Common myeloid progenitor, CD34-positive (primary cell): ENCODE results near the gene DIPK1B.
A peak's percentile ranks its signal among the peaks of the same experiment; 100 is the strongest.

Source experiments
- CTCF ChIA-PET: fragments of 350-600 bp; sonication (Branson Sonifier 250); formaldehyde crosslinking; loops from one replicate; lab custom pipeline; 2021; ENCODE audit warnings: antibody characterized with exemption; lab: Charles Lee
- POLR2A ChIA-PET: fragments of 350-600 bp; sonication (Branson Sonifier 250); formaldehyde crosslinking; loops from one replicate; lab custom pipeline; 2021; ENCODE audit warnings: antibody characterized with exemption; lab: Charles Lee
- DNase-seq, 3 donors: peaks; one replicate each; pipeline versions ENCODE4 v3.0.0 to v3.0.0-alpha.2; 2013
- H3K27ac ChIP-seq, 2 experiments: 1 replicate in 1 of 2; 2 replicates in 1 of 2; pipeline ENCODE4 v1.7.0; 2013; ENCODE audit warnings: inconsistent platforms in 2 of 2, low read length in 2 of 2, mild to moderate bottlenecking in 2 of 2, low read depth in 1 of 2, moderate library complexity in 1 of 2; ENCODE audit not compliant: severe bottlenecking in 2 of 2, insufficient read depth in 1 of 2, poor library complexity in 1 of 2
- H3K27me3 ChIP-seq, 5 experiments: replicated peaks in 2 of 5; 1 replicate in 3 of 5; 2 replicates in 2 of 5; pipeline versions ENCODE4 v1.6.1 to v1.7.0; 2013; ENCODE audit warnings: low read length in 4 of 5, mild to moderate bottlenecking in 2 of 5, moderate library complexity in 2 of 5, inconsistent platforms in 1 of 5; ENCODE audit not compliant: insufficient read depth in 5 of 5, control insufficient read depth in 4 of 5
- H3K36me3 ChIP-seq, 4 experiments: 1 replicate in 2 of 4; 2 replicates in 2 of 4; pipeline versions ENCODE4 v1.6.1 to v1.7.0; 2013; ENCODE audit warnings: low read length in 3 of 4, control low read depth in 1 of 4, mild to moderate bottlenecking in 1 of 4; ENCODE audit not compliant: control insufficient read depth in 4 of 4, insufficient read depth in 4 of 4
- H3K4me1 ChIP-seq, 4 experiments: 1 replicate in 3 of 4; 2 replicates in 1 of 4; pipeline versions ENCODE4 v1.6.1 to v1.7.1; 2013; ENCODE audit warnings: low read length in 3 of 4, mild to moderate bottlenecking in 3 of 4, control low read depth in 1 of 4, inconsistent platforms in 1 of 4, moderate library complexity in 1 of 4; ENCODE audit not compliant: control insufficient read depth in 4 of 4, insufficient read depth in 4 of 4; ENCODE audit errors: control extremely low read depth in 1 of 4
- H3K4me3 ChIP-seq, 7 experiments: 1 replicate in 4 of 7; 2 replicates in 3 of 7; pipeline versions ENCODE4 v1.5.1 to v1.7.0; 2013; ENCODE audit warnings: mild to moderate bottlenecking in 7 of 7, low read length in 6 of 7, moderate library complexity in 6 of 7, inconsistent platforms in 2 of 7, low read depth in 2 of 7, control low read depth in 1 of 7; ENCODE audit not compliant: insufficient read depth in 4 of 7, control insufficient read depth in 1 of 7; ENCODE audit errors: extremely low read depth in 1 of 7
- H3K9me3 ChIP-seq, 5 experiments: 1 replicate in 4 of 5; 2 replicates in 1 of 5; pipeline versions ENCODE4 v1.6.1 to v1.7.1; 2013; ENCODE audit warnings: low read length in 4 of 5, mild to moderate bottlenecking in 2 of 5, inconsistent platforms in 1 of 5, low read depth in 1 of 5, moderate library complexity in 1 of 5; ENCODE audit not compliant: control insufficient read depth in 4 of 5, insufficient read depth in 2 of 5; ENCODE audit errors: control extremely low read depth in 1 of 5
- WGBS: methylation state at CpG from one replicate; pipeline ENCODE4 v1.1.5; 2013; ENCODE audit not compliant: insufficient coverage; 5-methylcytosine and 5-hydroxymethylcytosine counted together

The DIPK1B gene

DNA sequence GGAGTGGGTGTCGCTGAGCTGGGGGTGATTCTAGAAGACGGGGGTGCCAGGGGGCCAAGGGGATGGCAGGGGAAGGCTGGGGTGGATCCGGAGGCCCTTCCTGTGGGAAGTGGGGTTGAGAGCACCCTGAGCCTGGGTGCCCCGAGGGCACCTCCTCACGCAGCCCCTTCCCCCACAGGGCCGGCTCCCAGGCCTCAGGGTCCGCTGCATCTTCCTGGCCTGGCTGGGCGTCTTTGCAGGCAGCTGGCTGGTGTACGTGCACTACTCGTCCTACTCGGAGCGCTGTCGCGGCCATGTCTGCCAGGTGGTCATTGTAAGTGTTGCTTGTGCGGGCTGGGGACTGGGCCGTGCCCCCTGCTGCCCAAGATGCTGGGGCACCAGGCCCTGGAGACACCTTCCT lies 5.0 kb downstream of the DIPK1B start:
- POLR2A ChIA-PET, result interaction anchor here (7.3 kb wide), 1 partner anchor 10 kb away, joined by 128 read pairs; no protein-coding TSS in a partner anchor
- Histone ChIP-seq H3K9me3 (no peaks in the 10 kb centered on the region), H3K27ac (peak overlapping the region in 1 of 2 experiments; percentile 14), H3K36me3 (peaks cover 5 to 48% (median 34%) of the 10 kb centered on the region in 4 experiments), H3K4me1 (peaks cover 0 to 82% (median 75%) of the 10 kb centered on the region in 4 experiments), H3K4me3 (no peak overlapping the region), H3K27me3 (no peaks in the 10 kb centered on the region)
- WGBS, result 73% methylated on average over 8 of the region's 16 CpGs
- no peak for DNase-seq
- CTCF ChIA-PET, result interaction anchor here (1.0 to 8.7 kb wide), 3 partner anchors 10 to 78 kb away, joined by 4 to 92 read pairs (median 14); no protein-coding TSS in a partner anchor

DNA sequence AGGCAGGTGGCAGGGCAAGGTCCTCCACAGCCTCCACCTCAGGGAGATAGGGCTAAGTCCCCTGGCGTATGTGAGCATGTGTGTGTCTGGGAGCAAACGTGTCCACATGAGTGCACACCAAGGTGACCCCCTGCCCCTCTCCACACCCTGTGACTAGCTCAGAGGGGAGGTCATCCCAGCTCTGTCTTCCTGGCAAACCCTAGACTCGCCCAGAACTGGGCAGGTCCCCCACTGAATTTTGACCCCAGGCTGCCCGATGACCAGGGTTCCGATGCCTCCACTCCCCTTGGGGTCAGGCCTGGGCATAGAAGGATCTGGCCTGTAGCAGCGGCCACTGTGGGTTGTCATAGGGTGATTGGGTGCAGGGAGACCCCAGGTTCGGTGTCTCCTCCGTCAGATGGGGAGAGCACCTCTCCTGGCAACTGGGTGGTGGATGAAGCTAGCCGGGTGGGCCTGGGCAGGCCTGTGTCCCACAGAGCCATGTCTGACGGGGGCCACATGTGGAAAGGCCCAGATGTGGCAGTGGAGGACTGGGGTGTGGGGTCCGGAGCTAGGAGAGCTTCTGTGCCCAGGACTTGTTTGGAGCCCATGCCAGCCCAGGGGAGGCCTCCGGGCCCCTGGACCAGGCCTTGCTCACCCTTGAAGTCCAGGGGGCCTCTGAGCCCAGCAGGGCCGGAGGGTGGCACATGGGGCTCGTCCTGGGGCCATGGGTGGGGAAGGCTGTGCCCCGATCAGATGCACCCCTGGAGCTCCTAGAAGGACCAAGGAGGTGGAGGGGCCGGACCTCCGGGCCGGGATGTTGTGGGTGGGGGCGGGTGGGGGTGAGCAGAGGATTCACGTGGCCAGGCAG lies 6.2 kb downstream of the DIPK1B start:
- peak overlapping the region; percentile 15 to 63 for H3K27ac ChIP-seq
- peaks cover 6 to 60% (median 42%) of the 10 kb centered on the region in 4 experiments for H3K36me3 ChIP-seq
- no peaks in the 10 kb centered on the region for H3K9me3 ChIP-seq
- POLR2A ChIA-PET, result interaction anchor here (0.6 to 7.3 kb wide), 5 partner anchors 9 to 54 kb away, joined by 3 to 128 read pairs (median 5); partner anchors contain the start of gene AGPAT2
- H3K4me1 ChIP-seq, result peaks cover 0 to 75% (median 67%) of the 10 kb centered on the region in 4 experiments
- no peak for DNase-seq
- no peaks in the 10 kb centered on the region for H3K27me3 ChIP-seq
- CTCF ChIA-PET, result interaction anchor here (0.8 to 8.7 kb wide), 7 partner anchors 9 to 47 kb away, joined by 3 to 92 read pairs (median 6); partner anchors contain the start of gene AGPAT2
- 67% methylated on average over 15 of the region's 20 CpGs for WGBS
- H3K4me3 ChIP-seq, result peak overlapping the region in 1 of 7 experiments; percentile 32

DNA sequence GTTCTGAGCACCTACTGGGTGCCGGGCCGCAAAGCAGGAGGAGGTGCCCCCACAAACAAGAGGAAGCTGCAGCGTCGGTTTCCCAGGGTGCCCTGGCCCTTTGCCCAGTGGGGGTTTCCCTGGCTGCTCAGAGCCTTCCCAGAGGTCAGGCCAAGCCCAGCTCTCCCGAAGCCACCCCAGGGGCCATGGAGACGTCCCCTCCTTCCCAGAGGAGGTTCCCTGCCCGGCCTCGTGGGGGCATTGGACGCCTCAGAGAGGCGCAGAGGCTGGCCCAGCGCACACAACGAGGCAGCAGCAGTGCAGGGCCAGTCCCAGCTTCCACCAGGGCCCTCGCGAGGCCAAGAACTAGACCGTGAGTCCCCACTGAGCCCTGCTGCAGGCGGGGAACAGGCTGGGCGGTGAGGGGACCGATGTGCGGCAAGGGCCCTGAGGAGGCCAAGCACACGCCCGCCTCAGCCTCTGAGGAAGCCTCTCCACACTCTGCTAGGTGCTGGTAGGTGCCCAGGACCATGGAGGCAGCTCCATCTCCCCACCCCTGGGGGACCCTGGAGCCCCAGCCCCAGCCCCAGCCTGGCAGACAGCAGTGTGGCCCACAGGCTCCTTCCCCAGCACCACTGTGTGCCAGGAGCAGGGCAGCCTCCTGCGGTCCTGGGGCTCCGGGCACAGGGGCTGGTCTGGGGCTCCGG lies 7.0 kb downstream of the DIPK1B start:
- Histone ChIP-seq H3K27me3 (no peaks in the 10 kb centered on the region), H3K9me3 (no peaks in the 10 kb centered on the region), H3K4me3 (no peak overlapping the region), H3K27ac (peak overlapping the region in 1 of 2 experiments; percentile 63), H3K4me1 (peaks cover 0 to 67% (median 60%) of the 10 kb centered on the region in 4 experiments), H3K36me3 (peaks cover 8 to 67% (median 50%) of the 10 kb centered on the region in 4 experiments)
- peak in 2 of 3 donors; percentile 65 to 67 for DNase-seq
- ChIA-PET CTCF (interaction anchor here (0.9 to 8.7 kb wide), 7 partner anchors 8 to 62 kb away, joined by 3 to 92 read pairs (median 6); partner anchors contain the start of gene AGPAT2), POLR2A (interaction anchor here (0.6 to 7.3 kb wide), 5 partner anchors 8 to 55 kb away, joined by 3 to 128 read pairs (median 5); partner anchors contain the start of gene AGPAT2)
- 47% methylated on average over 21 of the region's 24 CpGs for WGBS

DNA sequence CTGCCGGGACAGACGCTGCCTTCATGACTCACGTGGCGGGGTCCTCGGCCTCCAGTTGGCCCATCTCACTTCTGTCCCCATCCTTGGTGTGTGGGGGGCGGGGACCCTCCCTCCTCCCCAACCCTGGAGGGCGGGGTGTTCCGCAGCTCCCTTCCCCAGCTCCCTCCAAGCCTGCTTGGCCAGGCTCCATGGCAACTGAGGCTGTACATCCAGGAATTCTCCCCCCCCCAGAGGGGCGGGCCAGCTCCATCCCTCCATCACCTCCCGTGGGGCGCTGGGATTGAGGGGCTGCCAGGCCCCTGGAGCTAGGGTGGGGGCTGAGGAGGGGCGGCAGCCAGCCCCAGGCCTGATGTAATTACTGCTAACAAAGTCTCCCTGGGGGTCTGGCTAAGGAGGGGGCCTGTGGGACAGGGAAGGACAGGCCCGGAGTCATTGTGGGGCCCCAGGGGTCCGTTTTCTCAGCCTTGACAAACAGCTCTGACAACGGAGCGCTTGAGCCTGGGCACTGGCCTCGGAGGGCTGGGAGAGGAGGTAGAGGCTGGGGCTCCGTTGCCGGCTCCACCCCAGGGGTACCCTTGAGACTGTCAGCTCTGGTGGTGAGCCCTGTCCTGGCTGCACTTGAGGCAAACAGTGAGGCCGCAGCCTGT lies 8.0 kb downstream of the DIPK1B start:
- Histone ChIP-seq H3K27ac (no peak overlapping the region), H3K4me1 (peaks cover 0 to 62% (median 53%) of the 10 kb centered on the region in 4 experiments), H3K4me3 (no peak overlapping the region), H3K27me3 (no peaks in the 10 kb centered on the region), H3K36me3 (peaks cover 8 to 78% (median 54%) of the 10 kb centered on the region in 4 experiments), H3K9me3 (no peaks in the 10 kb centered on the region)
- WGBS, result 93% methylated on average over 19 of the region's 20 CpGs
- DNase-seq, result no peak
- ChIA-PET POLR2A (interaction anchor here (0.7 to 1.0 kb wide), 3 partner anchors 8 to 39 kb away, joined by 3 to 5 read pairs (median 4); partner anchors contain the start of gene DIPK1B), CTCF (interaction anchor here (1.0 to 8.7 kb wide), 4 partner anchors 7 to 63 kb away, joined by 3 to 92 read pairs (median 8); no protein-coding TSS in a partner anchor)

DNA sequence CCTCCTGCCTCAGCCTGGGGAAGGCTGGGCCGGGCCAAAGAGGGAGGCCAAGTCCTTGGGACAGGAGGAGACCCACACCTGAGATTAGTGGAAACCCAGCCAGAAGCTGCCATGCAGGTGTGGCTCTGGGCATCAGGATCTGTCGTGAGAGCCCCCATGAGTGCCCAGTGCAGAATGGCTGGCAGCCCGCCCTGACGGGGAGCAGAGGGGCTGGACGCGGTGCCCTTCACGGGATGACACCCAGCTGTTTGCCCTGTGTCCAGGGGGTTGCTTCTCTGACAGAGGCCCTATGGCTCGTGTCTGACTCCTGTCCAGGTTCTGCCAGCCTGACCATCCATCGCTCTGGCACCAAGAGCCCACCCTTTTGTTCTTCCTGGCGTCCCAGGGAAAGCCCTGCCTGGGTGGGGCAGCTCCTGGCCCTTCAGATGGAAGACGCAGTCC lies 8.5 kb downstream of the DIPK1B start:
- POLR2A ChIA-PET, result interaction anchor here (1.0 kb wide), 2 partner anchors 9 to 20 kb away, joined by 3 to 4 read pairs; partner anchors contain the start of gene DIPK1B
- Histone ChIP-seq H3K27ac (no peak overlapping the region), H3K27me3 (no peaks in the 10 kb centered on the region), H3K4me1 (peaks cover 0 to 62% (median 53%) of the 10 kb centered on the region in 4 experiments), H3K9me3 (no peaks in the 10 kb centered on the region), H3K36me3 (peaks cover 8 to 80% (median 57%) of the 10 kb centered on the region in 4 experiments), H3K4me3 (no peak overlapping the region)
- DNase-seq, result no peak
- CTCF ChIA-PET, result interaction anchor here (0.9 to 8.7 kb wide), 4 partner anchors 7 to 25 kb away, joined by 3 to 92 read pairs (median 9); no protein-coding TSS in a partner anchor
- WGBS, result 84% methylated on average over 11 of the region's 11 CpGs
